Neural cell (in vitro differentiated cells): Measurements from ENCODE around the gene ARHGEF2. TPM values are rescaled to one million over a fixed set of nuclear protein-coding genes. Genes with fewer than 3 reads are reported as not detected.

ENCODE experiments used
- H2AFZ ChIP-seq: fragments of 200-600, 300-800 bp; sonication (generic), shearing (Covaris generic); 2 replicates; pipeline ENCODE4 v1.6.0; 2014; ENCODE audit warnings: low read depth, mild to moderate bottlenecking, antibody characterized with exemption, low read length, moderate library complexity
- H3F3A ChIP-seq: fragments of 200-600 bp; shearing (Covaris generic); 2 replicates; pipeline ENCODE4 v1.6.1; 2016; ENCODE audit warnings: mild to moderate bottlenecking, moderate library complexity, mixed read lengths, antibody characterized with exemption, low read length; ENCODE audit not compliant: insufficient read depth, poor library complexity, severe bottlenecking
- H3K27ac ChIP-seq: fragments of 200-600, 300-800 bp; sonication (generic), shearing (Covaris generic); 2 replicates; pipeline ENCODE4 v1.5.1; 2014; ENCODE audit warnings: mild to moderate bottlenecking, low read length, moderate library complexity
- H3K27me3 ChIP-seq: fragments of 300-800, 200-600 bp; sonication (generic), shearing (Covaris generic); 2 replicates; pipeline ENCODE4 v1.6.0; 2014; ENCODE audit warnings: mild to moderate bottlenecking, low read depth, low read length, moderate library complexity; ENCODE audit not compliant: insufficient read depth
- H3K36me3 ChIP-seq: fragments of 300-800, 200-600 bp; sonication (generic), shearing (Covaris generic); 2 replicates; pipeline ENCODE4 v1.5.1; 2014; ENCODE audit warnings: mild to moderate bottlenecking, antibody characterized with exemption, low read length, moderate library complexity; ENCODE audit not compliant: insufficient read depth
- H3K4me2 ChIP-seq: fragments of 300-800, 200-600 bp; sonication (generic), shearing (Covaris generic); 2 replicates; pipeline ENCODE4 v1.6.0; 2014; ENCODE audit warnings: mild to moderate bottlenecking, low read length
- H3K4me3 ChIP-seq: fragments of 300-800, 200-600 bp; sonication (generic), shearing (Covaris generic); 2 replicates; pipeline ENCODE4 v1.5.1; 2014; ENCODE audit warnings: mild to moderate bottlenecking, low read length, moderate library complexity
- H3K79me2 ChIP-seq: fragments of 200-600 bp; shearing (Covaris generic); replicated peaks from 2 replicates; pipeline ENCODE4 v1.6.0; 2014; ENCODE audit warnings: mild to moderate bottlenecking, low read length, moderate library complexity; ENCODE audit not compliant: insufficient read depth
- H3K9ac ChIP-seq: fragments of 300-800, 200-600 bp; sonication (generic), shearing (Covaris generic); 2 replicates; pipeline ENCODE4 v1.6.1; 2016; ENCODE audit warnings: mild to moderate bottlenecking, low read length, mixed read lengths
- H3K9me2 ChIP-seq: fragments of 200-600 bp; shearing (Covaris generic); 2 replicates; pipeline ENCODE4 v1.6.1; 2016; ENCODE audit warnings: mild to moderate bottlenecking, low read length, mixed read lengths; ENCODE audit not compliant: insufficient read depth
- H3K9me3 ChIP-seq: fragments of 200-600, 300-800 bp; sonication (generic), shearing (Covaris generic); 2 replicates; pipeline ENCODE4 v1.6.1; 2016; ENCODE audit warnings: mild to moderate bottlenecking, mixed run types, low read length, moderate library complexity, mixed read lengths
- H4K20me1 ChIP-seq: fragments of 200-600 bp; shearing (Covaris generic); 2 replicates; pipeline ENCODE4 v1.6.1; 2016; ENCODE audit warnings: mild to moderate bottlenecking, mixed run types; ENCODE audit not compliant: insufficient read depth
- EP300 ChIP-seq: fragments of 450-650 bp; conservative IDR thresholded peaks from 2 replicates; pipeline ENCODE4 v1.6.1; 2014; ENCODE audit warnings: antibody characterized with exemption, mild to moderate bottlenecking, moderate library complexity; ENCODE audit not compliant: poor library complexity, severe bottlenecking
- EZH2 ChIP-seq: fragments of 200-600, 300-800 bp; shearing (Covaris generic), sonication (generic); IDR thresholded peaks from 2 replicates; pipeline ENCODE4 v1.6.1; 2014; ENCODE audit warnings: antibody characterized with exemption, low read length, borderline replicate concordance, mild to moderate bottlenecking; ENCODE audit not compliant: insufficient read depth, poor library complexity, severe bottlenecking
- MXI1 ChIP-seq: fragments of 450-650 bp; conservative IDR thresholded peaks from 2 replicates; pipeline ENCODE4 v1.6.1; 2014; ENCODE audit warnings: antibody characterized with exemption, mild to moderate bottlenecking; ENCODE audit not compliant: poor library complexity, severe bottlenecking
- POLR2AphosphoS5 ChIP-seq: IDR thresholded peaks from 2 replicates; pipeline ENCODE4 v1.6.1; 2012
- RAD21 ChIP-seq: fragments of 450-650 bp; conservative IDR thresholded peaks from 2 replicates; pipeline ENCODE4 v1.6.1; 2014; ENCODE audit warnings: antibody characterized with exemption, mild to moderate bottlenecking, moderate library complexity
- SMC3 ChIP-seq: fragments of 450-650 bp; conservative IDR thresholded peaks from 2 replicates; pipeline ENCODE4 v1.6.1; 2014; ENCODE audit warnings: antibody characterized with exemption, mild to moderate bottlenecking, moderate library complexity; ENCODE audit not compliant: poor library complexity
- TAF1 ChIP-seq: IDR thresholded peaks from 2 replicates; pipeline ENCODE4 v1.6.1; 2012; ENCODE audit warnings: low read depth
- polyA minus RNA-seq: library from RNA; depleted of rRNA, polyadenylated mRNA; stranded (reverse); fragments of >200 nt; gene quantifications from 2 replicates; pipeline ENCODE4 v1.2.3, GENCODE V29; 2014
- polyA plus RNA-seq: library from polyadenylated mRNA; depleted of rRNA; stranded (reverse); fragments of >200 nt; gene quantifications from 2 replicates; pipeline ENCODE4 v1.2.3, GENCODE V29; 2014
- TF ChIP-seq, protein P1 (sequence below): fragments of 450-650 bp; IDR thresholded peaks from 2 replicates; pipeline ENCODE4 v1.5.1; 2014; ENCODE audit warnings: antibody characterized with exemption, mild to moderate bottlenecking, moderate library complexity; ENCODE audit not compliant: poor library complexity, severe bottlenecking
- TF ChIP-seq, protein P2 (sequence below): IDR thresholded peaks from 2 replicates; pipeline ENCODE4 v1.6.1; 2012; ENCODE audit warnings: borderline replicate concordance

ARHGEF2 gene
- polyA plus RNA-seq, result 45.1 and 59.6 TPM in 2 replicates
- polyA minus RNA-seq, result 92.6 and 98.1 TPM in 2 replicates

DNA sequence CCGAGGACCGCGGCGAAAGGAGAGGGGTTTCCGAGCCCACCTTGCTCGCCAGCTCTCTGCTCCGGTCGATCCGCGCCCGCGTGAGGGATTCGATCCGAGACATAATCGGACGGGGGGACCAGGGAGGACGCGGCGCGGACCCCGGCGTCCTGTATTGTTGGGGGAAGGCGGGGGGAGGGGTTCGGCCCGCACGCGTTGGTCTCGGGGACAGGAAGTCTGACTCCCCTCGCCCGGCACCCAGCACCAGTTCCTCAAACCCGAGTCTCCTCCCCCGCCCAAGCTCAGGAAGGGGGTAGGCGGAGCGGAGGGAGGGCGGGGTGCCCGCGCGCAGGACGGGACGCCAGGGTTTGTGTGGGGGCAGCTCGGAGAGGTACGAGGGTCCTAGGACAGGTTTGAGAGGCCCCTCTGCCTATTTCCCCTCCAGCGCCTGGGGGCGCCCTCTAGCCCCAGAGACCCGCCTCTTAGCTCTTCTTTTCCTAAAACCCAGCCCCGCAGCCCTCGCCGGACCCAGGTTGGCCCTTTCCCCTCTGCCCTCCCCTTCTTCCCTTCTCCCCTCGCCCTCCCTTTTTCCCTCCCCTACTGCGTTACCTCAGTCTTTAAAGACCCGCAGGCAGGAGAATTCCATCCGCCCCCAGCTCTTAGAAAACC lies at the start of gene ARHGEF2:
Gene ARHGEF2, minus strand, starts transcription at position 223 of the 648 bp plus-strand sequence. Its CDS starts 120 bp downstream, at position 103.
- H3F3A ChIP-seq, result peaks cover 6% of the 10 kb centered on the region
- no peaks in the 10 kb centered on the region for H3K9me2 ChIP-seq
- peak within 1 kb of the TSS; percentile 100 for H3K4me2 ChIP-seq
- no peaks in the 10 kb centered on the region for H3K27me3 ChIP-seq
- TF ChIP-seq, protein P1, sequence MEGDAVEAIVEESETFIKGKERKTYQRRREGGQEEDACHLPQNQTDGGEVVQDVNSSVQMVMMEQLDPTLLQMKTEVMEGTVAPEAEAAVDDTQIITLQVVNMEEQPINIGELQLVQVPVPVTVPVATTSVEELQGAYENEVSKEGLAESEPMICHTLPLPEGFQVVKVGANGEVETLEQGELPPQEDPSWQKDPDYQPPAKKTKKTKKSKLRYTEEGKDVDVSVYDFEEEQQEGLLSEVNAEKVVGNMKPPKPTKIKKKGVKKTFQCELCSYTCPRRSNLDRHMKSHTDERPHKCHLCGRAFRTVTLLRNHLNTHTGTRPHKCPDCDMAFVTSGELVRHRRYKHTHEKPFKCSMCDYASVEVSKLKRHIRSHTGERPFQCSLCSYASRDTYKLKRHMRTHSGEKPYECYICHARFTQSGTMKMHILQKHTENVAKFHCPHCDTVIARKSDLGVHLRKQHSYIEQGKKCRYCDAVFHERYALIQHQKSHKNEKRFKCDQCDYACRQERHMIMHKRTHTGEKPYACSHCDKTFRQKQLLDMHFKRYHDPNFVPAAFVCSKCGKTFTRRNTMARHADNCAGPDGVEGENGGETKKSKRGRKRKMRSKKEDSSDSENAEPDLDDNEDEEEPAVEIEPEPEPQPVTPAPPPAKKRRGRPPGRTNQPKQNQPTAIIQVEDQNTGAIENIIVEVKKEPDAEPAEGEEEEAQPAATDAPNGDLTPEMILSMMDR, result peak; percentile 67
- peak; percentile 7 for TF ChIP-seq POLR2AphosphoS5
- TF ChIP-seq, protein P2, sequence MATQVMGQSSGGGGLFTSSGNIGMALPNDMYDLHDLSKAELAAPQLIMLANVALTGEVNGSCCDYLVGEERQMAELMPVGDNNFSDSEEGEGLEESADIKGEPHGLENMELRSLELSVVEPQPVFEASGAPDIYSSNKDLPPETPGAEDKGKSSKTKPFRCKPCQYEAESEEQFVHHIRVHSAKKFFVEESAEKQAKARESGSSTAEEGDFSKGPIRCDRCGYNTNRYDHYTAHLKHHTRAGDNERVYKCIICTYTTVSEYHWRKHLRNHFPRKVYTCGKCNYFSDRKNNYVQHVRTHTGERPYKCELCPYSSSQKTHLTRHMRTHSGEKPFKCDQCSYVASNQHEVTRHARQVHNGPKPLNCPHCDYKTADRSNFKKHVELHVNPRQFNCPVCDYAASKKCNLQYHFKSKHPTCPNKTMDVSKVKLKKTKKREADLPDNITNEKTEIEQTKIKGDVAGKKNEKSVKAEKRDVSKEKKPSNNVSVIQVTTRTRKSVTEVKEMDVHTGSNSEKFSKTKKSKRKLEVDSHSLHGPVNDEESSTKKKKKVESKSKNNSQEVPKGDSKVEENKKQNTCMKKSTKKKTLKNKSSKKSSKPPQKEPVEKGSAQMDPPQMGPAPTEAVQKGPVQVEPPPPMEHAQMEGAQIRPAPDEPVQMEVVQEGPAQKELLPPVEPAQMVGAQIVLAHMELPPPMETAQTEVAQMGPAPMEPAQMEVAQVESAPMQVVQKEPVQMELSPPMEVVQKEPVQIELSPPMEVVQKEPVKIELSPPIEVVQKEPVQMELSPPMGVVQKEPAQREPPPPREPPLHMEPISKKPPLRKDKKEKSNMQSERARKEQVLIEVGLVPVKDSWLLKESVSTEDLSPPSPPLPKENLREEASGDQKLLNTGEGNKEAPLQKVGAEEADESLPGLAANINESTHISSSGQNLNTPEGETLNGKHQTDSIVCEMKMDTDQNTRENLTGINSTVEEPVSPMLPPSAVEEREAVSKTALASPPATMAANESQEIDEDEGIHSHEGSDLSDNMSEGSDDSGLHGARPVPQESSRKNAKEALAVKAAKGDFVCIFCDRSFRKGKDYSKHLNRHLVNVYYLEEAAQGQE, result peak; percentile 51
- TF ChIP-seq RAD21, result no peak
- no peak for TF ChIP-seq SMC3
- peak; percentile 35 for TF ChIP-seq MXI1
- H3K79me2 ChIP-seq, result peaks cover 55% of the 10 kb centered on the region
- peak within 1 kb of the TSS; percentile 66 for H2AFZ ChIP-seq
- H3K9me3 ChIP-seq, result no peaks in the 10 kb centered on the region
- peak within 1 kb of the TSS; percentile 99 for H3K9ac ChIP-seq
- peak within 1 kb of the TSS; percentile 100 for H3K27ac ChIP-seq
- H3K36me3 ChIP-seq, result no peaks in the 10 kb centered on the region
- no peaks in the 10 kb centered on the region for H4K20me1 ChIP-seq
- peak within 1 kb of the TSS; percentile 99 for H3K4me3 ChIP-seq

DNA sequence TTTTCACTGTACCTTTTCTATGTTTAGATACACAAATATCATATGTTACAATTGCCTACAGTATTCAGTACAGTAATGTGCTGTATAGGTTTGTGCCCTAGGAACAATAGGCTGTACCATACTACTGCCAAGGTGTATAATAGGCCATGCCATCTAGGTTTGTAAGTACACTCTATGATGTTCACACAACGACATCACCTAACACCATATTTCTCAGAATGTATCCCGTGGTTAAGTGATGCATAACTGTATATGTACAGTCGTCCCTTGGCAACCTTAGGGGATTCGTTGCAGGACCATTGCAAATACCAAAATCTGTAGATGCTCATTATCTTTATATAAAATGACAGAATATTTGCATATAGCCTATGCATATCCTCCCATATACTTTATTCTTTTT lies 48.2 kb upstream of the ARHGEF2 start:
- Histone ChIP-seq H3K36me3 (no peaks in the 10 kb centered on the region), H3K27me3 (no peaks in the 10 kb centered on the region), H2AFZ (no peak overlapping the region), H3K9ac (no peak overlapping the region), H3K27ac (no peak overlapping the region), H3K4me2 (no peak overlapping the region), H4K20me1 (no peaks in the 10 kb centered on the region), H3K9me2 (no peaks in the 10 kb centered on the region), H3F3A (no peaks in the 10 kb centered on the region), H3K9me3 (no peaks in the 10 kb centered on the region), H3K4me3 (no peak overlapping the region), H3K79me2 (no peaks in the 10 kb centered on the region)
- no peak for TF ChIP-seq TAF1
- TF ChIP-seq EP300, result no peak
- TF ChIP-seq, protein P1, result no peak
- TF ChIP-seq RAD21, result no peak
- TF ChIP-seq SMC3, result no peak
- TF ChIP-seq MXI1, result no peak
- no peak for TF ChIP-seq EZH2
- TF ChIP-seq POLR2AphosphoS5, result no peak
- TF ChIP-seq, protein P2, result no peak
